AG04449 (cell line): Measurements from ENCODE around the gene CHN2.
"Not testable (repeated sequence)": the region's sequence is repeated elsewhere in the genome, so short reads cannot be mapped to it uniquely, and the experiment has no call there.

Experiments
- CTCF ChIA-PET: fragments of 350-600 bp; formaldehyde crosslinking; extraction: SDS; loops from one replicate; lab custom pipeline; 2021; ENCODE audit warnings: antibody characterized with exemption; lab: Yijun Ruan, JAX
- POLR2A ChIA-PET: fragments of 400-600, 350-600 bp; formaldehyde crosslinking; extraction: SDS; loops from one replicate; lab custom pipeline; 2020; ENCODE audit warnings: antibody characterized with exemption, inconsistent platforms; lab: Yijun Ruan, JAX
- DNase-seq: peaks from one replicate; pipeline ENCODE4 v3.0.0-alpha.2; 2010; ENCODE audit warnings: low read depth, low spot score
- H3K4me3 ChIP-seq: 2 replicates; pipeline ENCODE4 v1.5.1; 2011; ENCODE audit warnings: low read depth, mild to moderate bottlenecking, control low read depth, low read length
- TF ChIP-seq, protein P1 (sequence below): IDR thresholded peaks from one replicate; pipeline ENCODE4 v1.5.1; 2011; ENCODE audit warnings: mild to moderate bottlenecking, moderate library complexity, low read length, control low read depth, inconsistent platforms; ENCODE audit not compliant: insufficient read depth; ENCODE audit errors: missing control alignments

Gene CHN2

DNA sequence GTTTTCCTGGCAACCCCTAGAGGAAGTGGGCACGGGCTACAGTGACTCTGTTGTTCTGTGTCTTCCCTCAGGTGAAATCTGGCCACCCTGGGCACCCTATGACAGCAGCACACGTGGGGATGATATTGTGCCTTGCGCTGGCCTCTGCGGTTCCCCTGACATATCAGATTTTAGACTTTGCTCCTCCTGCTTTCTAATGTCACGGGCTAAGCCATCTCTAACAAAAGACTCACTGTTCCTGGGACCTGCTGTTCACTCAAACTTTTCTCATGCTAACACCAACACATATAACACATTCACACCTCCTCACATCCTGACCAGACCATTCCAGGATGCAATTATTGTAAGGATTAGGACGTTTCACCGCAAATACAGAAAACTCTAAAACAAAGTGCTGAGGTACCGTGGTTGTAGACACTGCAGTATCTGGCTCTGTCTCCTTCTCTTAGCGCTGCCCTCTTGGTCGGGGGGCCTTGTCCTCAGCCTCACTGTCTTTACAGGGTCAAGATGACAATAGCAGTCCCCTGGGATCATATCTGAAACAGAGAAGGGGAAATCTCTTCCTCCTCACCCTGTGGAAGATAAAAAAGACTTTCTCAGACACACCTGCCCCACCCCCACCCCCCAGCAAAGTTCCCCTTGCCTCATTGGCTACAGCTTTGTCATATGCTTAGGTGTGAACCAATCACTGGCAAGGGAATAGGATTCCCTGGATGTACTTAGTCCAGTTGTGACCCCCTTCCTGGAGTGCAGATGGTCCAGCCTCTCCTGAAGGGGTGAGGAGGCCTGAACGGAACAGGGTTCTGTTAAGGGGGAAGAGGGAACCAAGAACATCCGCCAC lies 14.1 kb downstream of the CHN2 start:
- ChIA-PET POLR2A (no interaction called here), CTCF (no interaction called here)
- no peak overlapping the region for H3K4me3 ChIP-seq
- TF ChIP-seq, protein P1, sequence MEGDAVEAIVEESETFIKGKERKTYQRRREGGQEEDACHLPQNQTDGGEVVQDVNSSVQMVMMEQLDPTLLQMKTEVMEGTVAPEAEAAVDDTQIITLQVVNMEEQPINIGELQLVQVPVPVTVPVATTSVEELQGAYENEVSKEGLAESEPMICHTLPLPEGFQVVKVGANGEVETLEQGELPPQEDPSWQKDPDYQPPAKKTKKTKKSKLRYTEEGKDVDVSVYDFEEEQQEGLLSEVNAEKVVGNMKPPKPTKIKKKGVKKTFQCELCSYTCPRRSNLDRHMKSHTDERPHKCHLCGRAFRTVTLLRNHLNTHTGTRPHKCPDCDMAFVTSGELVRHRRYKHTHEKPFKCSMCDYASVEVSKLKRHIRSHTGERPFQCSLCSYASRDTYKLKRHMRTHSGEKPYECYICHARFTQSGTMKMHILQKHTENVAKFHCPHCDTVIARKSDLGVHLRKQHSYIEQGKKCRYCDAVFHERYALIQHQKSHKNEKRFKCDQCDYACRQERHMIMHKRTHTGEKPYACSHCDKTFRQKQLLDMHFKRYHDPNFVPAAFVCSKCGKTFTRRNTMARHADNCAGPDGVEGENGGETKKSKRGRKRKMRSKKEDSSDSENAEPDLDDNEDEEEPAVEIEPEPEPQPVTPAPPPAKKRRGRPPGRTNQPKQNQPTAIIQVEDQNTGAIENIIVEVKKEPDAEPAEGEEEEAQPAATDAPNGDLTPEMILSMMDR = no peak
- DNase-seq = no peak

DNA sequence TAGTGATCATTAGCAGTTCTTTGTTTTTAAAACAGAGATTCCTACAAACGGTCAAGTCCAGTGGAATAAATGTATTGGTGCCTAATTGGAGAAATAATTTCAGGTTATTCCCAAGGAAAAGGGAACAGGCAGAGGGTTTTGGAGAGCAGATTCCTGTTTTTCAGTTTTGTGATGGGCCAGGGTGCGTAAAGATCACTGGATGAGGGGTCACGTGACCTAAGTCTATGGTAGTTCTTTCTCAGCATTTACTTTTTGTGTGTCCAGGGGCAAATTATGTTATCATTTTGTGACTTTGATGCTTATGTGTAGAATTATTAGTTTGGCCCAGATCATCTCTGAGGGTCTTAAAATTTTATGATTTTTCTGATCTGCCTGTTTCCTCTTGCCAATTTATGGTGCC lies 15.2 kb downstream of the CHN2 start:
- TF ChIP-seq, protein P1 = no peak
- no peak for DNase-seq
- POLR2A ChIA-PET = no interaction called here
- no peak overlapping the region for H3K4me3 ChIP-seq
- CTCF ChIA-PET = no interaction called here

DNA sequence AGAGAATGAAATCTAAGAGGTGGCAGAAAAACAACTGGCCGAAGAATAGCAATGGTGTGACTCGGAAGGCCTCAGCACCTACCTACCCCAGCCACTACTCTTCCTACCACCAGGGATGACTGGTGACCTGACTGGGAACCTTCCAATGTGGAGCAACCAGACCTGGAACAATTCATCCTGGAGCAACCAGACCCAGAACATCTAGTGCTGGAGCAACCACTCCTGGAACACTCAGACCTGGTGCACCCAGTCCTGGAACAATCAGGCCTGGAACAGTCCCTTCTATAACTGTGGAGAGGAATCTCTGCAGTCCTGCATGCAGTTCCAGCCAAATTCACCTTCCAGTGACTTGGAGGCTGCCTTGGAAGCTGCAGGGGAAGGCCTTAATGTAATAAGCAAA lies 18.2 kb downstream of the CHN2 start:
- H3K4me3 ChIP-seq, CTCF ChIA-PET, POLR2A ChIA-PET, DNase-seq: not testable (repeated sequence)

DNA sequence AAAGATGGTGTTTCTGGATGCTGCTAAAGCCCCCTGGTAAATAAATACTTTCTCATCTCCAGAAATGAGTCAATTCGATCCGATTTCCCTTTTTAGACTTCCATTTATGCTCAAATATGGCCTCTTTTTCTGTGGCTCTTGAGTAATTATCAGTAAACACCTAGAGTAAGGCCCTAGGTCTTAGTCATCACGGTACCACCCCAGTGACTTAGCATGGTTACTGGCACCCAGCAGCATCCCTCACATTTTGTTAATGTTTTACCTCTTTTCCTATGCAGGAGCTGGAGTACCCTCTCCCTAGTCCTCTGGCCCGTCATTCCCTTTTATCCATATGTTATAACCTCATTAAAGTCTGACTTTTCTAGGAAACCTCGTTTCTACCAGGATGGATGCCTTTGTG lies 19.5 kb downstream of the CHN2 start:
- POLR2A ChIA-PET = no interaction called here
- DNase-seq = no peak

DNA sequence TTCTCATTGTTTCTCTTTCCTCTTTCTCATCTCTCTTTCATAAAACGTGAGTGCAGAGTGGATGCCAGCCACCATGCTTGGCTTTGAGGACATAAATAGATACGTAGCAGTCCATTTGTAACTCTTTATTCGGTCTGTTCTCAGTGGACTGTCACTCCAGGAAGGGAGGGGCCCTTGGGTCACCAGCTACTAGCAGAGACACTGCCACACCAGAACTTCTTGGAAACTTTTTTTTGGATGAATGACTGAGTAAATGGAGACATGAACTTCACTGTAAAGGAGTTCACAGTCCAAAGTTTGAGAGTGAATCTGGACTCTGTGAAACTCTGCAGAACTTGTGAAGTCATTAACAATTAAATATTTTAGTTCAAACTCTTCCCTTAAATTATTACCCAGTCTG lies 20.2 kb downstream of the CHN2 start:
- ChIA-PET CTCF (no interaction called here), POLR2A (no interaction called here)
- TF ChIP-seq, protein P1 = no peak
- DNase-seq = no peak
- H3K4me3 ChIP-seq = no peak overlapping the region

More for the DNA sequence above, 19.5 kb downstream of the CHN2 start:
- TF ChIP-seq, protein P1 = no peak
- CTCF ChIA-PET = no interaction called here
- no peak overlapping the region for H3K4me3 ChIP-seq

DNA sequence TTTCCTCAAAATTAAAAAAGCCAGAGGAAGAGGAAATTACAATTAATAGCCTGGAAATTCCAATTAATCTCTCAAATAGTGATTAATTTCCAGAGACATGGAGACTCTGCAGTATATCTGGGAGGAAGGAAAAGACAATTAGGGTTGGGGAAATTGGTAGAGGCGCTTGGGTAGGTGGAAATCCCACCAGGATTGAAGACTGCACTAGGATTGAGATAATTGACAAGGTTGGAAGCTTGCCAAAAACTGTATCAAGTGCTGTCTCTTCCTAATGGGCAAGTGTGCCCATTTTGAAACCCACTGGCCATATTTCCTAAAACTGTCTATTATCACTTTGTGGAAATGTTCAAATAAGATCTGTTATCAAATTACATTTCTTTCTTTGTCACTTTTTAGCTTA lies 21.6 kb downstream of the CHN2 start:
- no peak for DNase-seq
- POLR2A ChIA-PET = no interaction called here
- CTCF ChIA-PET = no interaction called here
- no peak overlapping the region for H3K4me3 ChIP-seq
- TF ChIP-seq, protein P1 = no peak

DNA sequence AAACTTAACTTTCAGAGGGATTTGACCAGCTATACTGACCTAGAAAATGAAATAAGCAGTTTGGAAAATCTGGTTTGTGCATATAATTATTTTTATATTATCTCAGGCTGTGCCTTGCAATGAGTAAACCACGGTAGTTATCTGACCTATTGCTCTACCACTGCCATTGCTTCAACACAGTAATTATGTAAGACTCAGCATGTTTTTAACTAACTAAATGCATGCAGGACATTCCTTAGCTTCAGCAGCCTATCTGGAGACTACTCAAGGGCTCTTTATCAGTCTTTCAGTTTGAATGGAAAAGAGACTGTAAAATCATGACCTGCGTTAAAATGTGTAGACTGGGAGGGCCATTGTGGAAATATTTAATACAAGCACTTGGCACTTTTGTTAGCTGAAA lies 22.5 kb downstream of the CHN2 start:
- DNase-seq = no peak
- TF ChIP-seq, protein P1 = no peak
- H3K4me3 ChIP-seq = no peak overlapping the region
- CTCF ChIA-PET = interaction anchor here (1.0 to 1.1 kb wide), 2 partner anchors 27 to 111 kb away, joined by 3 to 4 read pairs; no protein-coding TSS in a partner anchor
- POLR2A ChIA-PET = no interaction called here
